ENCODE measurements around the gene CLNK. TPM values are rescaled to one million over a fixed set of nuclear protein-coding genes. Genes with fewer than 3 reads are reported as not detected.

CLNK gene
- total RNA-seq, result not detected
- long read RNA-seq, result 0 reads

- intact Hi-C loops (cut with micrococcal nuclease), result no loop called here
- Histone ChIP-seq H3K27ac (replicated peaks) (no peak within 1 kb of the TSS), H3K4me1 (no peaks in the 10 kb centered on the region), H3K27me3 (ENCODE audit: low read depth) (no peaks in the 10 kb centered on the region), H3K36me3 (no peaks in the 10 kb centered on the region), H3K4me3 (no peak within 1 kb of the TSS), H3K9me3 (replicated peaks) (no peaks in the 10 kb centered on the region)
- TF ChIP-seq CTCF (IDR thresholded peaks at IDR 0.05; ENCODE audit: borderline replicate concordance), result no peak
- DNase-seq, result no peak
Observed at GRCh38 chr4:10684631-10685030, at the start of gene CLNK. CLNK (minus strand) TSS chr4:10684768; CDS start chr4:10667869, 16,899 bp downstream.

GRCh38 chr4:10733481-10734062, 49.0 kb upstream of the CLNK start:
- no peaks in the 10 kb centered on the region for H3K4me1 ChIP-seq
- no peaks in the 10 kb centered on the region for H3K36me3 ChIP-seq
- H3K9me3 ChIP-seq (replicated peaks), result no peaks in the 10 kb centered on the region
- no peak for TF ChIP-seq CTCF (IDR thresholded peaks at IDR 0.05; ENCODE audit: borderline replicate concordance)
- peaks cover 20% of the 10 kb centered on the region for H3K27me3 ChIP-seq (ENCODE audit: low read depth)
- no peak for DNase-seq
- intact Hi-C loops (cut with micrococcal nuclease), result no loop called here
- H3K4me3 ChIP-seq, result no peak overlapping the region
- no peak overlapping the region for H3K27ac ChIP-seq (replicated peaks)

GRCh38 chr4:10732914-10733415, 48.4 kb upstream of the CLNK start:
- Histone ChIP-seq H3K27me3 (ENCODE audit: low read depth) (peaks cover 17% of the 10 kb centered on the region), H3K36me3 (no peaks in the 10 kb centered on the region), H3K4me3 (no peak overlapping the region), H3K4me1 (no peaks in the 10 kb centered on the region), H3K27ac (replicated peaks) (no peak overlapping the region), H3K9me3 (replicated peaks) (no peaks in the 10 kb centered on the region)
- intact Hi-C loops (cut with micrococcal nuclease), result no loop called here
- no peak for DNase-seq
- TF ChIP-seq CTCF (IDR thresholded peaks at IDR 0.05; ENCODE audit: borderline replicate concordance), result no peak

GRCh38 chr4:10732235-10732913, 47.8 kb upstream of the CLNK start:
- DNase-seq, result no peak
- Histone ChIP-seq H3K4me1 (no peaks in the 10 kb centered on the region), H3K27ac (replicated peaks) (no peak overlapping the region), H3K4me3 (no peak overlapping the region), H3K9me3 (replicated peaks) (no peaks in the 10 kb centered on the region), H3K27me3 (ENCODE audit: low read depth) (peaks cover 16% of the 10 kb centered on the region), H3K36me3 (no peaks in the 10 kb centered on the region)
- intact Hi-C loops (cut with micrococcal nuclease), result no loop called here
- no peak for TF ChIP-seq CTCF (IDR thresholded peaks at IDR 0.05; ENCODE audit: borderline replicate concordance)

GRCh38 chr4:10731690-10732089, 47.1 kb upstream of the CLNK start:
- no peaks in the 10 kb centered on the region for H3K4me1 ChIP-seq
- no peaks in the 10 kb centered on the region for H3K9me3 ChIP-seq (replicated peaks)
- H3K27ac ChIP-seq (replicated peaks), result no peak overlapping the region
- no peak overlapping the region for H3K4me3 ChIP-seq
- DNase-seq, result no peak
- TF ChIP-seq CTCF (IDR thresholded peaks at IDR 0.05; ENCODE audit: borderline replicate concordance), result no peak
- no peaks in the 10 kb centered on the region for H3K36me3 ChIP-seq
- intact Hi-C loops (cut with micrococcal nuclease), result no loop called here
- peaks cover 16% of the 10 kb centered on the region for H3K27me3 ChIP-seq (ENCODE audit: low read depth)

Measured in left ventricle myocardium inferior (tissue), 1 donor.